Measurements from ENCODE around the gene DGLUCY.

The DGLUCY gene

DNA sequence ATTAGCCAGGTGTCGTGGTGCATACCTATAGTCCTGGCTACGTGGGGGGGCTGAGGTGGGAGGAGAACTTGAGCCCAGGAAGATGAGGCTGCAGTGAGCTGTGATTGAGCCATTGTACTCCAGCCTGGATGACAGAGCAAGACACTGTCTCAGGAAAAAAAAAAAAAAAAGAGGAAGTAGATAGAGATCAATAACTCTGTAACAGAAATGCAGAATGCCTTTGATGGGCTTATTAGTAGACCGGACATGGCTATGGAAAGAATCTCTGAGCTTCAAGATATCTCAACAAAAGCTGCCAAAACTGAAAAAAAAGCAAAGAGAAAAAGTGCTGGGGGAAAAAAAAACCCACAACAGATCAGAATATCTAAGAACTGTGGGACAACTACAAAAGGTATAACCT lies 93.1 kb downstream of the DGLUCY start:
- H3K4me3 ChIP-seq (ENCODE audit: low read depth, low read length), result no peak overlapping the region
- no peak for DNase-seq (ENCODE audit: low read depth)
- in situ Hi-C loops (cut with HindIII; ENCODE audit: low sequenced_read_pairs), result no loop called here
- TF ChIP-seq, protein P1, sequence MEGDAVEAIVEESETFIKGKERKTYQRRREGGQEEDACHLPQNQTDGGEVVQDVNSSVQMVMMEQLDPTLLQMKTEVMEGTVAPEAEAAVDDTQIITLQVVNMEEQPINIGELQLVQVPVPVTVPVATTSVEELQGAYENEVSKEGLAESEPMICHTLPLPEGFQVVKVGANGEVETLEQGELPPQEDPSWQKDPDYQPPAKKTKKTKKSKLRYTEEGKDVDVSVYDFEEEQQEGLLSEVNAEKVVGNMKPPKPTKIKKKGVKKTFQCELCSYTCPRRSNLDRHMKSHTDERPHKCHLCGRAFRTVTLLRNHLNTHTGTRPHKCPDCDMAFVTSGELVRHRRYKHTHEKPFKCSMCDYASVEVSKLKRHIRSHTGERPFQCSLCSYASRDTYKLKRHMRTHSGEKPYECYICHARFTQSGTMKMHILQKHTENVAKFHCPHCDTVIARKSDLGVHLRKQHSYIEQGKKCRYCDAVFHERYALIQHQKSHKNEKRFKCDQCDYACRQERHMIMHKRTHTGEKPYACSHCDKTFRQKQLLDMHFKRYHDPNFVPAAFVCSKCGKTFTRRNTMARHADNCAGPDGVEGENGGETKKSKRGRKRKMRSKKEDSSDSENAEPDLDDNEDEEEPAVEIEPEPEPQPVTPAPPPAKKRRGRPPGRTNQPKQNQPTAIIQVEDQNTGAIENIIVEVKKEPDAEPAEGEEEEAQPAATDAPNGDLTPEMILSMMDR (IDR thresholded peaks at IDR 0.05; ENCODE audit: low read depth, low read length, missing control alignments), result no peak

DNA sequence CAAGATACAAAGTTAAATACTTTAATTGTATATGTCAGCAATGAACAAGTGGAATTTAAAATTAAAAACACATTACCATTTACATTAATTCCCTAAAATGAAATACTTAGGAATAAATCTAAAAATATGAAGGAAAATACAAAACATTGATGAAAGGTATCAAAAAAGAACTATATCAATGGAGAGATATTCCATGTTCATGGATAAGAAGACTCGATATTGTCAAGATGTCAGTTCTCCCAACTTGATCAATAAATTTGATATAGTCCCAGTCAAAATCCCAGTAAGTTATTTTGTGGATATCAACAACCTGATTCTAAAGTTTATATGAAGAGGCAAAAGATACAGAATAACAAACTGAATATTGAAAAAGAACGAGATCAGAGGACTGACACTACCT lies 97.1 kb downstream of the DGLUCY start:
- DNase-seq (ENCODE audit: low read depth), result no peak
- no peak overlapping the region for H3K4me3 ChIP-seq (ENCODE audit: low read depth, low read length)
- in situ Hi-C loops (cut with HindIII; ENCODE audit: low sequenced_read_pairs), result no loop called here
- TF ChIP-seq, protein P1 (IDR thresholded peaks at IDR 0.05; ENCODE audit: low read depth, low read length, missing control alignments), result no peak

DNA sequence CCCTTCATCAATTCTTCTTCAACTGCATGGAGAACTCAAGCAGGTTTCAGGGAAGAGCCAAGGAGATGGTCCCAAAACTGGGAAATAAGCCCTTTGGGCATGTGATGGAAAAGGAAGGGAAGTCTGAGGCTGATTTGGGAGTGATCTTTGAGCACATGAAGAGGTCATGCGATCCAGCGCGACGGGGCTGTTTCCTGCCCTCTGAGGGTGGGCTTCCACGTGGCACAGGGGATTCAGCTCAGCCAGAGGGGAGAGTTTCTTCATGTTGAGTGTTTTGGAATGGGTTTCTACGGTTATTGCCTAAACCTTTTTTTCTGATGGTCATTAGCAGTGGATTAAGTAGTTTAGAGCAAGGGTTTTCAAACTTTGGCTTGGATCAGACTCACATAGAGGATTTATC lies 100.4 kb downstream of the DGLUCY start:
- no peak for DNase-seq (ENCODE audit: low read depth)
- no peak overlapping the region for H3K4me3 ChIP-seq (ENCODE audit: low read depth, low read length)
- TF ChIP-seq, protein P1 (IDR thresholded peaks at IDR 0.05; ENCODE audit: low read depth, low read length, missing control alignments), result no peak
- in situ Hi-C loops (cut with HindIII; ENCODE audit: low sequenced_read_pairs), result no loop called here

DNA sequence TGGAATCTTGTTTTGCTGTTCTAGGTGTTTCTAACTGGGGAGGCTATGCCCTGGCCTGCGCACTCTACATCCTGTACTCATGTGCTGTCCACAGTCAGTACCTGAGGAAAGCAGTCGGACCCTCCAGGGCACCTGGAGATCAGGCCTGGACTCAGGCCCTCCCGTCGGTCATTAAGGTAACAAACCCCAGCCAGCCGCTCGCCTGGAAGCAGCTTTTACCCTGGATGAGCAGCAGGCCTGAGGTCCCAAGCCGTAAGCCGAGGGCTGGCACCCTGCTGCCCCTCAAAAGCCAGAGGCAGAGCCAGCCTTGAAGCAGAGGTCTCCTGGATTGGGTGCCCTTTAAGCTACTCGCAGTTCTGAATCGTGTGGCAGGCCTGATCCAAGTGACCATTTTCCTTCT lies 101.5 kb downstream of the DGLUCY start:
- in situ Hi-C loops (cut with HindIII; ENCODE audit: low sequenced_read_pairs), result loop anchor here (5.0 kb wide), 1 partner anchor 72 kb away; no protein-coding TSS in a partner anchor
- TF ChIP-seq, protein P1 (IDR thresholded peaks at IDR 0.05; ENCODE audit: low read depth, low read length, missing control alignments), result no peak
- no peak overlapping the region for H3K4me3 ChIP-seq (ENCODE audit: low read depth, low read length)
- no peak for DNase-seq (ENCODE audit: low read depth)

DNA sequence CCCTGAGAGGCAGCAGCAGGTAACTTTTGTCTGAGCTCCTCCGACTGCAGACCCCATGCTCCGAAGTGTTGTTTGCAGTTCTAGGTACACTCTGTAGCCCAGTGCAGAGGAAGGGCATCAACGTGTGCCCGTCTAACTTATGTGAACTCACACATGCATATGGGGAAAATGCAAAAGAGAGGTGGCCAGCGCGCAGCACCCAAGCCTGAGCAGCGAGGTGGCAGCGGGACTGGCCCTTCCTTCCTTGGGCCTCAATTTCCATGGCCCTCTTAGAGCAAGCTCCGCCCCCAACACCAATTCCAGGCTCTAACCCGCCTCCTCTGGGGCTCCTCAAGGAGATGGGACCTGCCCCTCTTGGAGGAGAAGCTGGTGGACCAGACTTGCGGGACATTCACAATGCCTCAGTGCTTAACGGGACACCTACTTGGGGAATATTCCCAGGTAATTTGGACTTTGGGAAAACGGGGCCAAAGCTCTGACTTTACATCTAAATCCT lies 102.9 kb downstream of the DGLUCY start:
- TF ChIP-seq, protein P1 (IDR thresholded peaks at IDR 0.05; ENCODE audit: low read depth, low read length, missing control alignments), result no peak
- in situ Hi-C loops (cut with HindIII; ENCODE audit: low sequenced_read_pairs), result loop anchor here (5.0 kb wide), 1 partner anchor 71 kb away; no protein-coding TSS in a partner anchor
- H3K4me3 ChIP-seq (ENCODE audit: low read depth, low read length), result no peak overlapping the region
- no peak for DNase-seq (ENCODE audit: low read depth)

DNA sequence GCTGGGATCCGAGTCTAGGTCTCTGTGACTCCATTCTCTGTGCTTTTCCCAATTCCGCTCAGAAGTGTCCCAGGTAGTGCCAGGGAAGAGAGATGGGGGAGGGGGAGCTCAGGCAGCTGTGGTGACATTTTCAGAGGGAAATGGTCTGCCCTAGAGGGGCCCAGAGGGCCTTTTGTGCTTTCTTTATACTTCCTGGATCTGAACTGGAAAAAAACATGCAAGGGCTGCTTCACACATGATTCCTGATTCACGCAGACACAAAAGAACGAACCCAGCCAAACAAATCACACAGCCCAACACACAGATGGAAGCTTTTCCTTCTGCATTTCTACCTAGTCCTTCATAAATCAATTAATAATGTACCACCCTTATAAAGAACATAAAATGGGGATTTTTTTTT lies 104.1 kb downstream of the DGLUCY start:
- in situ Hi-C loops (cut with HindIII; ENCODE audit: low sequenced_read_pairs), result loop anchor here (5.0 kb wide), 1 partner anchor 69 kb away; no protein-coding TSS in a partner anchor
- TF ChIP-seq, protein P1 (IDR thresholded peaks at IDR 0.05; ENCODE audit: low read depth, low read length, missing control alignments), result no peak
- H3K4me3 ChIP-seq (ENCODE audit: low read depth, low read length), result no peak overlapping the region
- DNase-seq (ENCODE audit: low read depth), result no peak

All from astrocyte of the cerebellum (primary cell).